GM19239 (cell line): ENCODE data around the gene CKM.
"Not testable (repeated sequence)": the region's sequence is repeated elsewhere in the genome, so short reads cannot be mapped to it uniquely, and the experiment has no call there.

Experiments used
- DNase-seq: peaks from one replicate; pipeline ENCODE4 v3.0.0; 2011; ENCODE audit warnings: low spot score; ENCODE audit not compliant: insufficient read length
- FAIRE-seq: peaks from 2 replicates; lab custom pipeline; 2011; peaks lifted over from hg19 to GRCh38; lab: Jason Lieb, UNC

The CKM gene

DNA sequence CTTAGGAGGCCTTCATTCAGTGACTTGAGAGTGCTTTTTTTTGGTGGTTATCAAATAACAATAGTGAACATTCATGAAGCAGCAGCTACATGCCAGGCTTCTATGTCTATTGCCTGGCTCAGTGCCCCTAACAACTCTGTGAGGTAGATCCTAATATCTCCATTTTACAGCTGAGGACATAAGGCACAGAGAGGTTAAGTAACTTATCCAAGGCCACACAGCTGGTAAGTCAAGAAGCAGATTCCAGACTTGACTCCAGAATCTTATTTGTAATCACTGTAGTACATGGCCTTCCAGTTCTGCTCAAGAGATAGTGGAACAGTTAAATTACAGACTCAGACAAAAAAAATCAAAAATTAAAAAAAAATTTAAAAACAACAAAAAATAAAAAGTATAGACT lies 26.8 kb downstream of the CKM start:
- FAIRE-seq (no peak), DNase-seq (no peak)

GRCh38 chr19:45294291-45295029 lies 28.2 kb downstream of the CKM start:
- no peak for DNase-seq
- FAIRE-seq = no peak

GRCh38 chr19:45293682-45294081 lies 29.0 kb downstream of the CKM start:
- DNase-seq (no peak), FAIRE-seq (no peak)

DNA sequence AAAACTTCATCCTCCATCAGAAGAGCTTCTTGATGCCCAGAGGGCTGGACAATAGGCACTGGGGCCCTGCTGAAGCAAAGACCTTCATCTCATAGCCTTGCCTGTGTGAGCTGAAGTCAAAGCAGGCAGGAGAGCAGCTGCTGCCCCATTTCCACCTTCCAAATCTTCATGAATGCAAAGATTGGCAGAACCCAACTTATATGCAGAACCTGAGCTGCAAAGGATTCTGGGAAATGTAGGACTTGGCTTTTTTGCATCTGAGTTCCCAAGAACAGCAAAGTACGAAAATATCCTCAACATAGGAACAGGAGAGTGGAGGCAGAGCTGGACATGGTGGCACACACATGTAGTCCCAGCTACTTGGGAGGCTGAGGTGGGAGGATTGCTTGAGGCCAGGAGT lies 30.8 kb downstream of the CKM start:
- FAIRE-seq = no peak
- DNase-seq = no peak

GRCh38 chr19:45290381-45290931 lies 32.2 kb downstream of the CKM start:
- DNase-seq (no peak), FAIRE-seq (no peak)

DNA sequence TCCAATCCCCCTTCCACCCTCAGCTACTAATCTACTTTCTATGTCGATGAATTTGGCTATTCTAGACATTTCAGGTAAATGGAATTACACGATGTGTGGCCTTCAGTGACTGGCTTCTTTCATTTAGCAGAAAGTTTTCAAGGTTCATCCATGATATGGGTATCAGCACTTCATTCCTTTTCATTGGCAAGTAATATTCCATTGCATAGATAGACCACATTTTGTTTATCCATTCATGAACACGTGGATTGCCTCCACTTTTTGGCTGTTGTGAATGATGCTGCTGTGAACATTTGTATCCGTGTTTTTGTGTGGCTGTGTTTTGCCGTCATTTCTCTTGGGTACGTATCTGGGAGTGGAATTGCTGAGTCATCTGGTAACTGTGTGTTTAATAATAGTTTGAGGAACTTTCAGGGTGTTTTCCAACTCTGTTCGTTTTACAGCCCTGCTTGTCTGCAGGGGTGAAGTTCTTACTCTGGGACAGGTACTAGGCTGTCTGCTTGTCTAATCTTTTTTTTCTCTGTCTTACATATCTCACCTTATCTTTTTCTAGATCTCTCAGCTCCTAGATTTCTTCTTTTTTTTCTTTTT lies 39.1 kb downstream of the CKM start:
- no peak for FAIRE-seq
- no peak for DNase-seq

GRCh38 chr19:45280471-45280961 lies 42.2 kb downstream of the CKM start:
- DNase-seq = no peak
- FAIRE-seq = no peak

DNA sequence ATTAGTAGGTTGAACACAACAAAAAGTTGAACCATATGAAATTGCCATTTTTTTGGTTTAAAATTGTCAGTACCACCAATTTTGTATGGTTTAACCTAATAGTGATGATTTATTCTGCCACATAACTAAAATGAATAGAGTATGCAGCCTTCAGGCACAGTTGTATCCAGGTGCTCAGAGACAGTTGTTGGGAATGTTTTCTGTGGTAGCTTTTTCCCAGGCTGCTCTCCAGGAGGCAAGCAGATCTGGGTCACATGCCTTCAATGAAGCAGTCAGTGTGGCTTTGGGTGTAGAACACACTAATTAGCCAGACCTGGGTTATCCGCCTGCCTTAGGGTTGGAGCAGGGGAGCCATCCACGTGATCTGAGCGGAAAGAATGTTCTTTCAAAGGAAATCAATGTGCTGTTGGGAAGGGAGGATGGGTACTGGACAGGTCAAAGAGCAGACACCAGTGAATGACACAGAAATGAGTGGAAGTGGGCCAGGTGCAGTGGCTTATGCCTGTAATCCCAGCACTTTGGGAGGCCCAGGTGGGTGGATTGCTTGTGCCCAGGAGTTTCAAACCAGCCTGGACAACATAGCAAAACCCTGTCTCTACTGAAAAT lies 43.0 kb downstream of the CKM start:
- FAIRE-seq (no peak), DNase-seq (no peak)

DNA sequence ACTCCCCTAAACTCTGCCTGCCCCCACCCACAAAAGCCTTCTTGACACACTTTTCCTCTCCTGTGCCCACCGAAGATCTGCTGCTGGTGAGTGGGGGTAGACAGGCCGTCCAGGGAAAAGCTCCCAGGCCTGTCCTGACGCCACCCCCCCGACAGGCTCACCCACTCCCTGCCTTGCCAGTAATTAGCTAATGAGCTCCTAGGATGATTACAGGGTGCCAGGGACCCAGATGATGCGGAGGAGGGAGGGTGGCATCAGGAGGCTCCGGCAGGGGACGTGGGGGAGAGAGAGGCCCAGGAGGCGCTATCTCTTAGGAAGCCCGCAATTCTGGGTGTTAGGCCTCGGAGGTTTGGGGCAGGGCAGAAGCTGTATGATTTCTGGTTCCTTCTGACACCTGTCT lies 44.6 kb downstream of the CKM start:
- FAIRE-seq (no peak), DNase-seq (no peak)

- no peak for FAIRE-seq
- no peak for DNase-seq
Measured at GRCh38 chr19:45276284-45276687, 46.4 kb downstream of the CKM start.

- DNase-seq (no peak), FAIRE-seq (no peak)
Measured at GRCh38 chr19:45275370-45275971, 47.2 kb downstream of the CKM start.

DNA sequence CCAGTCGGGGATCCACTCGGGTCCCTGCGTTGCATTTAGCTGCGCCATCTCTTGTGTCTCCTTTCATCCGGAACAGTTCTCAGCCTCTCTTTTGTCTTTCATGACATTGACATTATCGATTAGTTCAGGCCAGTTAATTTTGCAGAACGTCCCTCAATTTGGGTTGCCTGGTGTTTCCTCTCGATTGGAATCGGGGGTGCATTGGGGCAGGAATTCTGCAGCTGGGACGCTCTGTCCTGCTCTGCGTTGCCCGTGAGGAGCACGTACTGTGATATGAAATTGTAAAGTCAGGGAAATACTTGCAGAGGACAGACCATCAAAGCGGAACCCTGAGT lies 49.2 kb downstream of the CKM start:
- FAIRE-seq = no peak
- no peak for DNase-seq

DNA sequence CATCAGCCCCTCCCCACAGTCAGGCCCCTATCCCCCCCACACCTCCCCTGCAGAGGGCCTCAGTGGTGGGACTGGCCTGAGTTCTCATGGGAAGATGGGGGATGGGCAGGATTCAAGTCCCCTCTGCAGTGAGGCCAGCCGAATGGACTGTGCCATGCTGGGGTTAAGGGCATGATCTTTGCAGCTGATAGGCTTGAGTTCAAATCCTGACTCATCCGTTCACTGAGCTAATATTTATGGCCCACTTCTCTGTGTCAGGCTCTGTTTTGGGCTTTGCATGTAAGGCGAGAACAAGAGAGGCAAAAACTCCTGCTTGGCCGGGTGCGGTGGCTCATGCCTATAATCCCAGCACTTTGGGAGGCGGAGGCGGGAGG lies 51.0 kb downstream of the CKM start:
- DNase-seq = no peak
- no peak for FAIRE-seq

DNA sequence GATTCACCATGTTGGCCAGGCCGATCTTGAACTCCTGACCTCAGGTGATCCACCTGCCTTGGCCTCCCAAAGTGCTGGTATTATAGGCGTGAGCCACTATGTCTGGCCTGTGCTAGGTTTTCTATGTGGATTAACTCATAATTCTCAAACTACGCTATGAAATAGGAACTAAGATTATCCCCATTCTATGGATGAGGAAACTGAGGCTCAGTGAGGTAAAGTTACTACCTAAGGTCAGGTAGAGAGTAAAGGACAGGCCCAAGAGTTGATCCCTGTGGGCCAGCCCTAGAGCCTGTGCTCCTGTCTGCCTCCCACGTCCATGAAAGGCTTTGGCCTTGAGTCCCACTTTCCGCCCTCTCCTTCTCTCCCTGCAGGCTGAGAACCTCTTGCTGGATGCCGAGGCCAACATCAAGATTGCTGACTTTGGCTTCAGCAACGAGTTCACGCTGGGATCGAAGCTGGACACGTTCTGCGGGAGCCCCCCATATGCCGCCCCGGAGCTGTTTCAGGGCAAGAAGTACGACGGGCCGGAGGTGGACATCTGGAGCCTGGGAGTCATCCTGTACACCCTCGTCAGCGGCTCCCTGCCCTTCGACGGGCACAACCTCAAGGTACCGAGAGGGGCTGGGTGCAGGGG lies 51.5 kb downstream of the CKM start:
- FAIRE-seq = no peak
- no peak for DNase-seq

DNA sequence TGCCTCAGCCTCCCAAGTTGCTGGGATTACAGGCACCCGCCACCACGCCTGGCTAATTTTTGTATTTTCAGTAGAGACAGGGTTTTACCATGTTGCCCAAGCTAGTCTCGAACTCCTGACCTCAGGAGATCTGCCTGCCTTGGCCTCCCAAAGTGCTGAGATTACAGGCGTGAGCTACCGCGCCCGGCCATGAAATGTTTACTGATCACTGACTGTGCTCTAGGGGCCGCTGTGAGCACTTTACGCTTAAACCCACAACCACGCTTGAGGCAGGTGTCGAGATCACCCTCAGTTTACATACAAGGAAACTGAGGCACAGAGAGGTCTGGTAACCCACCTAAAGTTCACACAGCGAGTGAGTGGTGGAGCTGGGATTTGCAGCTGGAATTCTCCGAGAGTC lies 52.7 kb downstream of the CKM start:
- not testable (repeated sequence) for DNase-seq, FAIRE-seq

GRCh38 chr19:45267296-45267695 lies 55.4 kb downstream of the CKM start:
- FAIRE-seq (no peak), DNase-seq (no peak)

- no peak for DNase-seq
- no peak for FAIRE-seq
Measured at GRCh38 chr19:45265375-45265774, 57.3 kb downstream of the CKM start.

- no peak for DNase-seq
- FAIRE-seq = no peak
Measured at GRCh38 chr19:45264781-45265317, 57.8 kb downstream of the CKM start.

DNA sequence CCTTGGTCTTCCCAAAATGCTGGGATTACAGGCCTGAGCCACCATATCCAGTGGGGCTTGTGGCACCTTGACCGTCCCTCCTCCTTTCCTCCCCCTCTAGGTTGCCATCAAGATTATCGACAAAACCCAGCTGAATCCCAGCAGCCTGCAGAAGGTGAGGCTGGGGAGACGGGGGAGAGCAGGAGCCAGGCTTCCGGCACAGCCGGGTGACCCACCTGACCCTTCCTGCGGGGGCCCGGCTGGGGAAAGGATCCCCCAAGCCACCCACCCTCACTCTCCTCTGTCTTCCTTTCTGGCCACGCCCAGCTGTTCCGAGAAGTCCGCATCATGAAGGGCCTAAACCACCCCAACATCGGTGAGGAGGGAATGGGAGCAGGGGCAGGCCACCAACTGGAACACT lies 59.7 kb downstream of the CKM start:
- DNase-seq (no peak), FAIRE-seq (no peak)

GRCh38 chr19:45262570-45262969 lies 60.1 kb downstream of the CKM start:
- DNase-seq (no peak), FAIRE-seq (no peak)
